Tibial artery (tissue), 4 donors: Measurements from ENCODE around the gene TLN1.

Experiments
- DNase-seq, 2 donors: peaks; one replicate each; pipeline ENCODE4 v3.0.0-alpha.2; 2019
- H3K27ac ChIP-seq, 2 donors: fragments of 200-600 bp; sonication (generic) in 1 of 2; 1 replicate in 1 of 2; 2 replicates in 1 of 2; pipeline ENCODE4 v1.5.1; 2018 to 2019; ENCODE audit warnings: mild to moderate bottlenecking in 1 of 2
- H3K27me3 ChIP-seq, 2 donors: fragments of 200-600 bp; sonication (generic) in 1 of 2; one replicate each; pipeline versions ENCODE4 v1.5.1 to v1.6.0; 2016 to 2019
- H3K36me3 ChIP-seq, 3 donors: fragments of 200-600 bp; sonication (generic) in 2 of 3; one replicate each; pipeline ENCODE4 v1.5.1; 2016 to 2019; ENCODE audit warnings: mild to moderate bottlenecking in 2 of 3
- H3K4me1 ChIP-seq, 4 donors: fragments of 200-600 bp; sonication (generic) in 2 of 4; 1 replicate in 3 of 4; 2 replicates in 1 of 4; pipeline ENCODE4 v1.5.1; 2016 to 2019
- H3K4me3 ChIP-seq, 2 donors: fragments of 200-600 bp; sonication (generic) in 1 of 2; 1 replicate in 1 of 2; 2 replicates in 1 of 2; pipeline ENCODE4 v1.5.1; 2018 to 2019; ENCODE audit warnings: mild to moderate bottlenecking in 2 of 2
- H3K9me3 ChIP-seq, 3 donors: fragments of 200-600 bp; sonication (generic) in 1 of 3; one replicate each; pipeline ENCODE4 v1.5.1; 2016 to 2019
- intact Hi-C: fragments of 100-400 bp; cut with DNase I; formaldehyde crosslinking; loops from one replicate; pipeline ENCODE4 v1.15.0; 2023; ENCODE audit warnings: low total_unique reads
- TF ChIP-seq, protein P1 (sequence below), 2 experiments: fragments of 200-600 bp in 1 of 2; fragments of 450-650 bp in 1 of 2; IDR thresholded peaks; one replicate each; pipeline ENCODE4 v1.5.1; 2017 to 2019; ENCODE audit warnings: antibody characterized with exemption in 2 of 2, mild to moderate bottlenecking in 1 of 2, moderate library complexity in 1 of 2

Gene TLN1

DNA sequence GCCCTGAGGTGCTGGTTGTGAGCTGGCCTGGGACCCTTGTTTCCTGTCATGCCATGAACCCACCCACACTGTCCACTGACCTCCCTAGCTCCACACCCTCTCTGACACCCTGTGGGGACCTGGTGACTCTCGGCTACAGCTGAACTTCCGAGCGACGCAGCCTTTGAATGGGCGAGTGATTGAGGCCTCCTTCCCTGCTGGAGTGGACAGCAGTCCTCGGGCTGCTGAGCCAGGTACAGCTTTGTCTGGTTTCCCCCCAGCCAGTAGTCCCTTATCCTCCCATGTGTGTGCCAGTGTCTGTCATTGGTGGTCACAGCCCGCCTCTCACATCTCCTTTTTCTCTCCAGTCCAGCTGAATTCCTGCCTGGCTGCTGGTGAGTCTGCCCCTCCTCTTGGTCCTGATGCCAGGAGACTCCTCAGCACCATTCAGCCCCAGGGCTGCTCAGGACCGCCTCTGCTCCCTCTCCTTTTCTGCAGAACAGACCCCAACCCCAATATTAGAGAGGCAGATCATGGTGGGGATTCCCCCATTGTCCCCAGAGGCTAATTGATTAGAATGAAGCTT lies 52.1 kb downstream of the TLN1 start:
- Histone ChIP-seq H3K27me3 (no peaks in the 10 kb centered on the region), H3K4me3 (no peak overlapping the region), H3K9me3 (no peaks in the 10 kb centered on the region), H3K4me1 (peaks cover 0 to 62% (median 34%) of the 10 kb centered on the region in 4 donors), H3K36me3 (peaks cover 32 to 35% (median 32%) of the 10 kb centered on the region in 3 donors), H3K27ac (peak overlapping the region; percentile 96 to 97)
- peak in 1 of 2 donors; percentile 73 for DNase-seq
- intact Hi-C loops, result no loop called here
- TF ChIP-seq, protein P1, sequence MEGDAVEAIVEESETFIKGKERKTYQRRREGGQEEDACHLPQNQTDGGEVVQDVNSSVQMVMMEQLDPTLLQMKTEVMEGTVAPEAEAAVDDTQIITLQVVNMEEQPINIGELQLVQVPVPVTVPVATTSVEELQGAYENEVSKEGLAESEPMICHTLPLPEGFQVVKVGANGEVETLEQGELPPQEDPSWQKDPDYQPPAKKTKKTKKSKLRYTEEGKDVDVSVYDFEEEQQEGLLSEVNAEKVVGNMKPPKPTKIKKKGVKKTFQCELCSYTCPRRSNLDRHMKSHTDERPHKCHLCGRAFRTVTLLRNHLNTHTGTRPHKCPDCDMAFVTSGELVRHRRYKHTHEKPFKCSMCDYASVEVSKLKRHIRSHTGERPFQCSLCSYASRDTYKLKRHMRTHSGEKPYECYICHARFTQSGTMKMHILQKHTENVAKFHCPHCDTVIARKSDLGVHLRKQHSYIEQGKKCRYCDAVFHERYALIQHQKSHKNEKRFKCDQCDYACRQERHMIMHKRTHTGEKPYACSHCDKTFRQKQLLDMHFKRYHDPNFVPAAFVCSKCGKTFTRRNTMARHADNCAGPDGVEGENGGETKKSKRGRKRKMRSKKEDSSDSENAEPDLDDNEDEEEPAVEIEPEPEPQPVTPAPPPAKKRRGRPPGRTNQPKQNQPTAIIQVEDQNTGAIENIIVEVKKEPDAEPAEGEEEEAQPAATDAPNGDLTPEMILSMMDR (IDR thresholded peaks at IDR 0.05), result no peak

DNA sequence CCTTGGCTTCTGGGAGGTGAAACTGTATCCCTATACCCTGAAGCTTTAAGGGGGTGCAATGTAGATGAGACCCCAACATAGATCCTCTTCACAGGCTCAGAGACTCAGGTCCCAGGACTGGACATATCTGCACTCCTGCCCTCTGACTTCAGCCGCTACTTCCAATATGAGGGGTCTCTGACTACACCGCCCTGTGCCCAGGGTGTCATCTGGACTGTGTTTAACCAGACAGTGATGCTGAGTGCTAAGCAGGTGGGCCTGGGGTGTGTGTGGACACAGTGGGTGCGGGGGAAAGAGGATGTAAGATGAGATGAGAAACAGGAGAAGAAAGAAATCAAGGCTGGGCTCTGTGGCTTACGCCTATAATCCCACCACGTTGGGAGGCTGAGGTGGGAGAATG lies 52.9 kb downstream of the TLN1 start:
- H3K27ac ChIP-seq, result peak overlapping the region; percentile 30 to 97
- intact Hi-C loops, result no loop called here

DNA sequence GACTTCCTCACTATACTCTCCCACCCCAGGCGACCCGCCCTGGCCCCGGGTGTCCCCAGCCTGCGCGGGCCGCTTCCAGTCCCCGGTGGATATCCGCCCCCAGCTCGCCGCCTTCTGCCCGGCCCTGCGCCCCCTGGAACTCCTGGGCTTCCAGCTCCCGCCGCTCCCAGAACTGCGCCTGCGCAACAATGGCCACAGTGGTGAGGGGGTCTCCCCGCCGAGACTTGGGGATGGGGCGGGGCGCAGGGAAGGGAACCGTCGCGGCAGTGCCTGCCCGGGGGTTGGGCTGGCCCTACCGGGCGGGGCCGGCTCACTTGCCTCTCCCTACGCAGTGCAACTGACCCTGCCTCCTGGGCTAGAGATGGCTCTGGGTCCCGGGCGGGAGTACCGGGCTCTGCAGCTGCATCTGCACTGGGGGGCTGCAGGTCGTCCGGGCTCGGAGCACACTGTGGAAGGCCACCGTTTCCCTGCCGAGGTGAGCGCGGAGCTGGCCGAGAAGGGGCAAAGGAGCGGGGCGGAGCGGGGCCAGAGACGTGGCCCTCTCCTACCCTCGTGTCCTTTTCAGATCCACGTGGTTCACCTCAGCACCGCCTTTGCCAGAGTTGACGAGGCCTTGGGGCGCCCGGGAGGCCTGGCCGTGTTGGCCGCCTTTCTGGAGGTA lies 56.1 kb downstream of the TLN1 start:
- TF ChIP-seq, protein P1 (IDR thresholded peaks at IDR 0.05), result no peak
- Histone ChIP-seq H3K36me3 (no peaks in the 10 kb centered on the region), H3K27me3 (no peaks in the 10 kb centered on the region), H3K4me1 (peaks cover 0 to 45% (median 22%) of the 10 kb centered on the region in 4 donors), H3K27ac (peak overlapping the region; percentile 35 to 37), H3K9me3 (no peaks in the 10 kb centered on the region), H3K4me3 (peak overlapping the region; percentile 41 to 54)
- DNase-seq, result peak in 1 of 2 donors; percentile 75
- intact Hi-C loops, result no loop called here

More for the DNA sequence above, 52.9 kb downstream of the TLN1 start:
- Histone ChIP-seq H3K4me3 (no peak overlapping the region), H3K9me3 (no peaks in the 10 kb centered on the region), H3K36me3 (peaks cover 25 to 27% (median 25%) of the 10 kb centered on the region in 3 donors), H3K27me3 (no peaks in the 10 kb centered on the region), H3K4me1 (peaks cover 0 to 61% (median 30%) of the 10 kb centered on the region in 4 donors)
- no peak for DNase-seq
- TF ChIP-seq, protein P1 (IDR thresholded peaks at IDR 0.05), result no peak

DNA sequence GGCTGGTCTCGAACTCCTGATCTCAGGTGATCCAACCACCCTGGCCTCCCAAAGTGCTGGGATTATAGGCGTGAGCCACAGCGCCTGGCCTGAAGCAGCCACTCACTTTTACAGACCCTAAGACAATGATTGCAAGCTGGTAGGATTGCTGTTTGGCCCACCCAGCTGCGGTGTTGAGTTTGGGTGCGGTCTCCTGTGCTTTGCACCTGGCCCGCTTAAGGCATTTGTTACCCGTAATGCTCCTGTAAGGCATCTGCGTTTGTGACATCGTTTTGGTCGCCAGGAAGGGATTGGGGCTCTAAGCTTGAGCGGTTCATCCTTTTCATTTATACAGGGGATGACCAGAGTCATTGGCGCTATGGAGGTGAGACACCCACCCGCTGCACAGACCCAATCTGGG lies 56.8 kb downstream of the TLN1 start:
- Histone ChIP-seq H3K36me3 (no peaks in the 10 kb centered on the region), H3K4me1 (peaks cover 0 to 45% (median 22%) of the 10 kb centered on the region in 4 donors), H3K27me3 (no peaks in the 10 kb centered on the region), H3K9me3 (no peaks in the 10 kb centered on the region), H3K4me3 (peak overlapping the region; percentile 41 to 54), H3K27ac (peak overlapping the region; percentile 35 to 37)
- TF ChIP-seq, protein P1 (IDR thresholded peaks at IDR 0.05), result no peak
- intact Hi-C loops, result no loop called here
- DNase-seq, result no peak

DNA sequence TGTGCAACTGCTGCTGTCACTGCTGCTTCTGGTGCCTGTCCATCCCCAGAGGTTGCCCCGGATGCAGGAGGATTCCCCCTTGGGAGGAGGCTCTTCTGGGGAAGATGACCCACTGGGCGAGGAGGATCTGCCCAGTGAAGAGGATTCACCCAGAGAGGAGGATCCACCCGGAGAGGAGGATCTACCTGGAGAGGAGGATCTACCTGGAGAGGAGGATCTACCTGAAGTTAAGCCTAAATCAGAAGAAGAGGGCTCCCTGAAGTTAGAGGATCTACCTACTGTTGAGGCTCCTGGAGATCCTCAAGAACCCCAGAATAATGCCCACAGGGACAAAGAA lies 58.0 kb downstream of the TLN1 start:
- H3K4me3 ChIP-seq, result no peak overlapping the region
- H3K9me3 ChIP-seq, result no peaks in the 10 kb centered on the region
- no peaks in the 10 kb centered on the region for H3K36me3 ChIP-seq
- intact Hi-C loops, result no loop called here
- no peak for DNase-seq
- TF ChIP-seq, protein P1 (IDR thresholded peaks at IDR 0.05), result no peak
- H3K27ac ChIP-seq, result peak overlapping the region in 1 of 2 donors; percentile 35
- peaks cover 0 to 42% (median 22%) of the 10 kb centered on the region in 4 donors for H3K4me1 ChIP-seq
- H3K27me3 ChIP-seq, result no peaks in the 10 kb centered on the region
